MG63 (cell line): ENCODE results near the gene CDC26. TPM values are rescaled to one million over a fixed set of nuclear protein-coding genes. Genes with fewer than 3 reads are reported as not detected.
"Not testable (repeated sequence)": the region's sequence is repeated elsewhere in the genome, so short reads cannot be mapped to it uniquely, and the experiment has no call there.

ENCODE experiments used
- DNase-seq: peaks from one replicate; pipeline ENCODE4 v3.0.0-alpha.2; 2020
- H3K27me3 ChIP-seq: fragments of 250-450 bp; sonication (Bioruptor Pico); 2 replicates; pipeline ENCODE4 v1.5.1; 2020; ENCODE audit warnings: mild to moderate bottlenecking, moderate library complexity
- H3K36me3 ChIP-seq: fragments of 250-450 bp; sonication (Bioruptor Pico); 2 replicates; pipeline ENCODE4 v1.5.1; 2020; ENCODE audit warnings: mild to moderate bottlenecking, moderate library complexity
- H3K4me3 ChIP-seq: fragments of 250-450 bp; sonication (Bioruptor Pico); 2 replicates; pipeline ENCODE4 v1.5.1; 2020; ENCODE audit warnings: mild to moderate bottlenecking, moderate library complexity
- H3K9me3 ChIP-seq: fragments of 250-450 bp; sonication (Bioruptor Pico); 2 replicates; pipeline ENCODE4 v1.5.1; 2020; ENCODE audit warnings: mild to moderate bottlenecking, moderate library complexity
- total RNA-seq: library from RNA; depleted of rRNA; stranded (reverse); fragments of >200 nt; shearing (Covaris generic); gene quantifications from 2 replicates; pipeline ENCODE4 v1.2.3, GENCODE V29; 2014; ENCODE audit warnings: low replicate concordance

Gene CDC26
- total RNA-seq, 1 experiment from 2014 or later = 38.9 TPM

GRCh38 chr9:113258282-113258681 lies 17.1 kb downstream of the CDC26 start:
- no peak overlapping the region for H3K4me3 ChIP-seq
- H3K36me3 ChIP-seq = peaks cover 27% of the 10 kb centered on the region
- no peaks in the 10 kb centered on the region for H3K9me3 ChIP-seq
- no peak for DNase-seq
- no peaks in the 10 kb centered on the region for H3K27me3 ChIP-seq

DNA sequence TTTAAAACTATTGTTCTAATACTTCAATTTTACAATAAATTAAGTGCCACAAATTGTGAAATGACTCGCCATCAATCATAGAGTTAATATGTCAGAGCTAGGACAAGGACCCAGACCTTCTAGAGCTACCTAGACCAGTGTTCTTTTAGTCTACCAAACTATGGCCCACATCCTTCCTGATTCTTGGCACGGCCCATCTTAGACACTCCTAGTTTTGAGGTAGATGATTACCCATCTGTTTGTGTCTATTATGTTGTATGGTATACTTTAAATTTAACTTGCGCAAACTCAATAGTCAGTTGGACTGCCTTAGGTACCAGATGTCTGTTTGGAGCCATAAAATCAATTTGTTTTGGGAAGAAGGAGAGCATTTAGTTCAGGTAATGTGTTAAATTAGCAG lies 17.5 kb downstream of the CDC26 start:
- DNase-seq = no peak
- Histone ChIP-seq H3K4me3 (no peak overlapping the region), H3K27me3 (no peaks in the 10 kb centered on the region), H3K9me3 (no peaks in the 10 kb centered on the region), H3K36me3 (peaks cover 27% of the 10 kb centered on the region)

DNA sequence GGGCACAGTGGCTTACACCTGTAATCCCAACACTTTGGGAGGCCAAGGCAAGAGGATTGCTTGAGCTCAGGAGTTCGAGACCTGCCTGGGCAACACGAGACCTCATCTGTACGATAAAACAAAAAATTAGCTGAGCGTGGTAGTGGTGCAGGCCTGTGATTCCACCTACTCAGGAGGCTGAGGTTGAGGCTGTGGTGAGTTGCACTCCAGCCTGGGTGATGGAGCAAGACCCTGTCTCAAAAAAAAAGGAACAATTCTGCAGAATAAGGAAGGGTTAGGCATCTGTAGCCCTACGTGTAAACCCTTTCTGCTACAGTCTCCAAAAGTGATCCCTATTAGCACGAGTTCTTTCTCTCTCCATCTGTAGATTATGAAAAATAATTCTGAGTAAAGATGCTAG lies 19.9 kb downstream of the CDC26 start:
- DNase-seq = no peak
- no peak overlapping the region for H3K4me3 ChIP-seq
- peaks cover 19% of the 10 kb centered on the region for H3K36me3 ChIP-seq
- no peaks in the 10 kb centered on the region for H3K27me3 ChIP-seq
- H3K9me3 ChIP-seq = peaks cover 2% of the 10 kb centered on the region

- Histone ChIP-seq H3K9me3 (peaks cover 2% of the 10 kb centered on the region), H3K4me3 (no peak overlapping the region), H3K36me3 (peaks cover 19% of the 10 kb centered on the region), H3K27me3 (no peaks in the 10 kb centered on the region)
- no peak for DNase-seq
Observed at GRCh38 chr9:113254991-113255390, 20.4 kb downstream of the CDC26 start.

GRCh38 chr9:113250807-113251206 lies 24.6 kb downstream of the CDC26 start:
- DNase-seq = no peak
- peaks cover 5% of the 10 kb centered on the region for H3K36me3 ChIP-seq
- no peak overlapping the region for H3K4me3 ChIP-seq
- H3K27me3 ChIP-seq = no peaks in the 10 kb centered on the region
- H3K9me3 ChIP-seq = peaks cover 2% of the 10 kb centered on the region

DNA sequence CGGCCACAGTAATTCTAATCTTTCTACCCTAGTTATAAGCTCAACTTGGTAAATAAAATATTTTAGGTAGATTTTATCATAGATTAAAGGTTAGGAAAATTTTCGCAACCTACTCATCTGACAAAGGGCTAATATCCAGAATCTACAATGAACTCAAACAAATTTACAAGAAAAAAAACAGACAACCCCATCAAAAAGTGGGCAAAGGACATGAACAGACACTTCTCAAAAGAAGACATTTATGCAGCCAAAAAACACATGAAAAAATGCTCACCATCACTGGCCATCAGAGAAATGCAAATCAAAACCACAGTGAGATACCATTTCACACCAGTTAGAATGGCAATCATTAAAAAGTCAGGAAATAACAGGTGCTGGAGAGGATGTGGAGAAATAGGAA lies 25.7 kb downstream of the CDC26 start:
- H3K4me3 ChIP-seq, H3K36me3 ChIP-seq, H3K27me3 ChIP-seq, DNase-seq, H3K9me3 ChIP-seq: not testable (repeated sequence)

DNA sequence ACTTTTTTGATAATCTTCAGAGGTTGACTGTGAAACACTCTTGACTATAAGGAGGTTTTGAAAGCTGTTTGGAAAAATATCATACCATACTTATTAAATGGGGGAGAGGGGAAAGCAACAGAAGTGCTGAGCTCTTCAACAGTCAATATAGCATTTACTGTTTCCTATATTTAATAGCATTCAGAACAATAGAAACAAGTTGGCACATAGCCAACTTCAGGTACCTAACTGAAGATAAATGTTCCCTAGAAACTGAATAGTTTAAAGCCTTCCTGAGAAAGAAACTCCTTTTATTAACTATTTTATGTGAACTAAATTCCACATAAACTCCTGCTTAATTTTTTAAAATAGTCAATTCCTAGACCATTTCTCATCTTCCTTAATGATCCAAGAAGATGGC lies 27.7 kb downstream of the CDC26 start:
- DNase-seq = no peak
- H3K9me3 ChIP-seq = peaks cover 2% of the 10 kb centered on the region
- H3K4me3 ChIP-seq = no peak overlapping the region
- H3K27me3 ChIP-seq = no peaks in the 10 kb centered on the region
- H3K36me3 ChIP-seq = peaks cover 5% of the 10 kb centered on the region

DNA sequence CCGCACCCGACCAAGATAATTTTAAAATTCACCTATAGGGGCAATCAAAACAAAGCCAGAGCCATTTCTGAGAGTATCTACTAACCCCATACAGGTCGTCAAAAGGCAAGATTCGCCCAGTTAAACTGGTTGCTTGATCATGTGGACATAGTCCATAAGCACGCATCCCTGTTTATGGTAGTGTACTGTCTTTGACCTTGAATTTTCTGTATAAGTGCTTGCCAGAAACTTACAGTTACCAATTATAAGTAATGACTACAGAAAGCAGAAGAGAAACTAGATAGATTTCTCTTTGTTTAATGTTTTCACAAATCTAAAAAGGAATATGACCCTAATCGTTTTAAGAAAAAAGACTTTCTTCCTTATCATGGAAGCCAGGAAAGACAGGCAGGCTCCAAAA lies 28.4 kb downstream of the CDC26 start:
- peaks cover 2% of the 10 kb centered on the region for H3K9me3 ChIP-seq
- no peak overlapping the region for H3K4me3 ChIP-seq
- H3K36me3 ChIP-seq = peaks cover 5% of the 10 kb centered on the region
- DNase-seq = no peak
- H3K27me3 ChIP-seq = no peaks in the 10 kb centered on the region

GRCh38 chr9:113245894-113246293 lies 29.5 kb downstream of the CDC26 start:
- no peak for DNase-seq
- no peaks in the 10 kb centered on the region for H3K36me3 ChIP-seq
- H3K4me3 ChIP-seq = no peak overlapping the region
- H3K27me3 ChIP-seq = no peaks in the 10 kb centered on the region
- H3K9me3 ChIP-seq = no peaks in the 10 kb centered on the region

DNA sequence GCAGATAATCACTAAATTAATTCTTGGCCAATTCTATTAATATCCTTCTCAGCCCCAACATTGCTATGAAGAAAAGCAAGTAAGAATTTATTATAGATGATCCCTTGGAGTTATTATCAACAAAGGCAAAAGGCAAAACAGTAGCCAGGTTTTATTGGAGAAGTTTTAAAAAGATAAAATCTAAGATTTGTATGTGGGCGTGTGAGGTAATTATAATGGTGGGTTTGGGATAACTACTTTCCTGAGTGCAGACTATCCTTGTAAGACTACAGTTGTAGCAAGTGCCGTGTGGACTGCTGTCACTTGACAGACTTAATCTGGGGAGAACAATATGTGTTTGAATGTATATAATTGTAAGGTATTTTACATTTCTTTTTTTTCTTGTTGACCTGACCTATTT lies 30.8 kb downstream of the CDC26 start:
- Histone ChIP-seq H3K4me3 (no peak overlapping the region), H3K27me3 (no peaks in the 10 kb centered on the region), H3K36me3 (no peaks in the 10 kb centered on the region), H3K9me3 (no peaks in the 10 kb centered on the region)
- DNase-seq = no peak

DNA sequence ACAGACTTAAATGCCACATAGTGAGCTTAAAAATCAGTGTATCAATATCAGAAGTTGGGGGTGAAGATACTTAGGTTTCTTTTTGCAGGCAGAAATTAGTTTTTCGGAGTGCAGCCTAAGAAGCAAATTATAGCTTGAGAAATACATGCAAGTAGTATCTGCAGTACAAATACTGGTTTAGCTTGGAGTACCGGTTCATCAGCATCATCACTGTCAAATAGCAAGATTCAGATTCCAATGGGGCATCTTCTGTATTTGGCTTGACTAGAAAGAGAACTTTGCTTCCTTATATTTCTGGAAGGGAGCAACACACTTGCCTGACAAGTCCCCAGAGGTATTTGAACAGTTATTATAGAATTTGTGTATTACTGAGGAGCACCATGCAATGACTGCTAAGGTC lies 34.2 kb downstream of the CDC26 start:
- Histone ChIP-seq H3K9me3 (no peaks in the 10 kb centered on the region), H3K27me3 (no peaks in the 10 kb centered on the region), H3K4me3 (no peak overlapping the region), H3K36me3 (no peaks in the 10 kb centered on the region)
- DNase-seq = no peak

DNA sequence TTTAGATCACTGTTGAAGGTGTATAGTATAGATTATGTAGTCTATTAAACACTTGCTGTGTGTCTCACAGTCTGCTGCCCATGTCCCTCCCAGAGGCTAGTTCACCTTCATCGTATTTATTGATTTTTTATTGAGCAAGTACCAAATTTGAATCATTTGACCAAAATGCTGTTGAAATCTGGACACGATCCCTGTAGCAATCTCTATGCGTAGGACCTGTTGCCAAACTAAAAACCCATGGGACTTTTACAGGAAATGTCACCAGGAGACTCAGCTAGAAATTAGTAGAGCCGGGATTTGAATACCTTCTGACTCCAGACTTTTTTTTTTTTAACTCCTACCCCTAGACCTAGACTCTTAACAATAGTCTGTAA lies 36.5 kb downstream of the CDC26 start:
- Histone ChIP-seq H3K9me3 (no peaks in the 10 kb centered on the region), H3K36me3 (no peaks in the 10 kb centered on the region), H3K4me3 (no peak overlapping the region), H3K27me3 (no peaks in the 10 kb centered on the region)
- no peak for DNase-seq

DNA sequence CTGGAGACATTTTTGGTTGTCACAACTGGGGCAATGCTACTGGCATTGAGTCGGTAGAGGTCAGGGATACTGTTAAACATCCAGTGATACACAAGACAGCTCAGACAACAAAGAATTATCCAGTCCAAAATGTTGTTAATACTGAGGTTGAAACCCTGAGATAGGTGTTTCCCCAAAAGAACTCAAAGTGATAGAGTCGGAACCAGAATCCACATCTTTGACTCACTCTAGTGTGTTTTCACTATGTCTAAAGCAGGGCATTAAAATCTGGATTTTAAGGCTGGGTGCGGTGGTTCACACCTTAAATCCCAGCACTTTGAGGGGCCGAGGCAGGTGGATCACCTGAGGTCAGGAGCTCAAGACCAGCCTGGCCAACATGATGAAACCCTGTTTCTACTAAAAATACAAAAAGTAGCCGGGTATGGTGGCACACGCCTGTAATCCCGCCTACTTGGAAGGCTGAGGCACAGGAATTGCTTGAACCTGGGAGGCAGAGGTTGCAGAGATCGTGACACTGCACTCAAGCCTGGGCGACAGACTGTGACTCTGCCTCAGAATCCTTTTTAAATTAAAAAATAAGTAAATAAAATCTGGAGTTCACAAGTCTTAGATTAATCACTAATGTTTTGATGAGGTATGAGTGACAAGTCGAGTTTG lies 37.0 kb downstream of the CDC26 start:
- no peaks in the 10 kb centered on the region for H3K27me3 ChIP-seq
- no peaks in the 10 kb centered on the region for H3K9me3 ChIP-seq
- no peaks in the 10 kb centered on the region for H3K36me3 ChIP-seq
- no peak overlapping the region for H3K4me3 ChIP-seq
- DNase-seq = no peak

DNA sequence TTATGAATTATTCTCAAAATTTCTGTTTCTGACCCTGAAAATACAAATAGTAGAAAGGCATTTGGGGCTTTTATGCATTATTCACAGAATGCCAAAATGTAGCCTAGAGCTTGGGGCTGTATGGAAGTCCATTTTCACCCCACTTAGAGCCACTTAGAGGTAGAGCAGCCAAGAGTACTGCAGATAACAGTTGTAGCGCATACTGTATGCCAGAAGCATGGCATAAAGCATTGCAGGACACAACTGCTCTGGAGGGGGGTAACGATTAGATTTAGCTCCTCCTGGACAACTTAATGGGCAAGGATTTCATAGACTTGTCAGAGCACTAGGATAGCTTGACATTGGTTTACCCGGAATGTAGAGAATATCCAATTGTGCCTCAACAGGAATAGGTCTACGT lies 38.3 kb downstream of the CDC26 start:
- no peak for DNase-seq
- H3K27me3 ChIP-seq = no peaks in the 10 kb centered on the region
- no peaks in the 10 kb centered on the region for H3K9me3 ChIP-seq
- H3K4me3 ChIP-seq = no peak overlapping the region
- H3K36me3 ChIP-seq = no peaks in the 10 kb centered on the region

DNA sequence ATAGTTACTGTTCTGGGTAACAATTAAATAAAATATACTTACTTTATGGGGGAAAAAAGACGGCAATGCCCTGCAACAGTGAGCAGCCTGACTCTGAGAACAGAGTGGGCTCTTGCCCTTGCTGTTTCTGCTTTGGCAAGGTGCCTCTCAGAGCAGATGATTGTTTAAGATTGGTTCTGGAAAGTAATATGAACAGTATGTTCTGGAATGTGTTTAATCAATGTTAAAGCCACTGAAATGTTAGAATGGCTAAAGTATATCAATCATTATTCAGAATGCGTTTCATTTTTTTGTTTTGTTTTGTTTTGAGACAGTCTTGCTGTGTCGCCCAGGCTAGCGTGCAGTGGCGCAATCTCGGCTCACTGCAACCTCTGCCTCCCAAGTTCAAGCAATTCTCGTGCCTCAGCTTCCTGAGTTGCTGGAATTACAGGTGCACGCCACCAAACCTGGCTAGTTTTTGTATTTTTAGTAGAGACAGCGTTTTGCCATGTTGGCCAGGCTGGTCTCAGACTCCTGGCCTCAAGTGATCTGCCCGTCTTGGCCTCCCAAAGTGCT lies 39.6 kb downstream of the CDC26 start:
- not testable (repeated sequence) for H3K36me3 ChIP-seq, H3K9me3 ChIP-seq, H3K27me3 ChIP-seq, H3K4me3 ChIP-seq, DNase-seq

GRCh38 chr9:113231701-113232100 lies 43.7 kb downstream of the CDC26 start:
- no peak for DNase-seq
- H3K36me3 ChIP-seq = no peaks in the 10 kb centered on the region
- H3K27me3 ChIP-seq = no peaks in the 10 kb centered on the region
- no peaks in the 10 kb centered on the region for H3K9me3 ChIP-seq
- no peak overlapping the region for H3K4me3 ChIP-seq

DNA sequence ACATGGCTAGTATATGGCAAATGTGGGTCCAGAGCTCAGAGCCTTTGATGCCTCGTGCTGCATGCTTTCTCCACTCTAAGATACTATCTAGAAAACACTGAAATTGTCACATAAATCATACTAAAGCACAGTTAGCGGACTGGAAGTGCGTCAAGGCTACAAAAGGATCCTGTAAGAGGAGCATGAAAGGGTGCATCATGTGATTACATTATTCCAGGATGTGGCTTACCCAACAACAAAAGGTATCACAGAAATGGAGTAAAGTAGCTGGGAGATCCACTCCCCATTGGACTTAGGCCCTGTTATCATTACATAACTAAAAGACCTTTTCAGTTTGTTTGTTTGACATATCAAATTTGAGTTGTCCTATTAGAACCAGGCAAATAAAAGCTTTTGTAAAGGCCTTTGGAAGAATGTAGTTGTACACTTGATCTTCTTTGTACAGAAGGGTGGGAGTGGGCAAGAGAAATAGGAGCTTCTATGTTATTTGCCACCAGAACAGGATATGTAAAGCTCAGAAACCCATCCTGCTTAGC lies 47.2 kb downstream of the CDC26 start:
- no peak for DNase-seq
- Histone ChIP-seq H3K4me3 (no peak overlapping the region), H3K9me3 (no peaks in the 10 kb centered on the region)

DNA sequence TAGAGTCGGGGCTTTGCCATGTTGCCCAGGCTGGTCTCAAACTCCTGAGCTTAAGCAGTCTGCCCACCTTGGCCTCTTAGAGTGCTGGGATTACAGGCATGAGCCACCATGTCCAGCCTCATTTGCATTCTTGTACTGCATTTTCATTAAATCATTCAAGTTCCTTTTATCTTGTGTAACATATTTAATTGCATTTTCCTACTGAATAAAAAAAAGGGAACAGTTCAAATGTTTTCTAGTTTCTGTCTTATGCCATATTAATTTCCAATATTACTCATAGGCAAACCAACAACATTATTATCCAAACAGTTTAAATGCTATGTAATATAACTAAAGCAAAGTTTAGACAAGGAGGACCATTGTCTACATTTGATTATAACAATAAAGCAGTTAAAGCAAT lies 47.9 kb downstream of the CDC26 start:
- Histone ChIP-seq H3K27me3 (no peaks in the 10 kb centered on the region), H3K36me3 (peaks cover 13% of the 10 kb centered on the region)

More for the DNA sequence above, 47.2 kb downstream of the CDC26 start:
- Histone ChIP-seq H3K27me3 (no peaks in the 10 kb centered on the region), H3K36me3 (peaks cover 13% of the 10 kb centered on the region)

More for the DNA sequence above, 47.9 kb downstream of the CDC26 start:
- no peaks in the 10 kb centered on the region for H3K9me3 ChIP-seq
- DNase-seq = no peak
- no peak overlapping the region for H3K4me3 ChIP-seq
